ENCODE results near the gene NOVA2. TPM values are rescaled to one million over a fixed set of nuclear protein-coding genes. Genes with fewer than 3 reads are reported as not detected.

The NOVA2 gene
- polyA plus RNA-seq, 3 donors, result not detected

GRCh38 chr19:45960595-45961235 is 12.9 kb downstream of the NOVA2 start:
- H3K27me3 Mint-ChIP-seq (ENCODE audit: low read depth in 3 of 3), result peaks cover 18 to 34% (median 19%) of the 10 kb centered on the region in 3 donors

GRCh38 chr19:45959517-45960025 is 14.1 kb downstream of the NOVA2 start:
- H3K36me3 ChIP-seq (replicated peaks in 1 of 2; ENCODE audit: control insufficient read depth in 1 of 2, insufficient read depth in 2 of 2, low read length in 2 of 2), result no peaks in the 10 kb centered on the region
- H3K27ac Mint-ChIP-seq, result no peak overlapping the region
- no peaks in the 10 kb centered on the region for H3K4me1 ChIP-seq (ENCODE audit: control insufficient read depth in 1 of 2, insufficient read depth in 2 of 2, low read length in 2 of 2)
- no peaks in the 10 kb centered on the region for H3K36me3 Mint-ChIP-seq
- H3K9me3 ChIP-seq (replicated peaks in 1 of 2; ENCODE audit: control insufficient read depth in 1 of 2, insufficient read depth in 1 of 2, low read length in 2 of 2), result no peaks in the 10 kb centered on the region
- peaks cover 0 to 3% (median 0%) of the 10 kb centered on the region in 7 donors for H3K9me3 Mint-ChIP-seq
- intact Hi-C loops (cut with micrococcal nuclease), result no loop called here
- H3K79me2 ChIP-seq (ENCODE audit: insufficient read depth, low read length), result no peaks in the 10 kb centered on the region
- peaks cover 0 to 3% of the 10 kb centered on the region in 2 donors for H3K27me3 ChIP-seq (ENCODE audit: control insufficient read depth in 2 of 2, insufficient read depth in 2 of 2, low read length in 2 of 2)
- peaks cover 19 to 28% (median 20%) of the 10 kb centered on the region in 3 donors for H3K27me3 Mint-ChIP-seq (ENCODE audit: low read depth in 3 of 3)
- H3K4me3 ChIP-seq (replicated peaks in 1 of 3; ENCODE audit: low read depth in 2 of 3, low read length in 3 of 3), result no peak overlapping the region
- no peaks in the 10 kb centered on the region for H4K20me1 ChIP-seq (ENCODE audit: insufficient read depth, low read length)
- WGBS (ENCODE audit: insufficient coverage), result 73% methylated on average over 8 of the region's 8 CpGs
- no peak overlapping the region for H3K9ac ChIP-seq (ENCODE audit: insufficient read depth, low read length, poor library complexity, severe bottlenecking)
- DNase-seq, result no peak
- no peak overlapping the region for H3K27ac ChIP-seq (ENCODE audit: low read depth in 1 of 2, low read length in 2 of 2)
- no peak overlapping the region for H3K4me2 ChIP-seq (replicated peaks; ENCODE audit: extremely low read depth, low read length, poor library complexity, severe bottlenecking)
- TF ChIP-seq, protein P1, sequence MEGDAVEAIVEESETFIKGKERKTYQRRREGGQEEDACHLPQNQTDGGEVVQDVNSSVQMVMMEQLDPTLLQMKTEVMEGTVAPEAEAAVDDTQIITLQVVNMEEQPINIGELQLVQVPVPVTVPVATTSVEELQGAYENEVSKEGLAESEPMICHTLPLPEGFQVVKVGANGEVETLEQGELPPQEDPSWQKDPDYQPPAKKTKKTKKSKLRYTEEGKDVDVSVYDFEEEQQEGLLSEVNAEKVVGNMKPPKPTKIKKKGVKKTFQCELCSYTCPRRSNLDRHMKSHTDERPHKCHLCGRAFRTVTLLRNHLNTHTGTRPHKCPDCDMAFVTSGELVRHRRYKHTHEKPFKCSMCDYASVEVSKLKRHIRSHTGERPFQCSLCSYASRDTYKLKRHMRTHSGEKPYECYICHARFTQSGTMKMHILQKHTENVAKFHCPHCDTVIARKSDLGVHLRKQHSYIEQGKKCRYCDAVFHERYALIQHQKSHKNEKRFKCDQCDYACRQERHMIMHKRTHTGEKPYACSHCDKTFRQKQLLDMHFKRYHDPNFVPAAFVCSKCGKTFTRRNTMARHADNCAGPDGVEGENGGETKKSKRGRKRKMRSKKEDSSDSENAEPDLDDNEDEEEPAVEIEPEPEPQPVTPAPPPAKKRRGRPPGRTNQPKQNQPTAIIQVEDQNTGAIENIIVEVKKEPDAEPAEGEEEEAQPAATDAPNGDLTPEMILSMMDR (IDR thresholded peaks at IDR 0.05), result no peak
- peak overlapping the region in 1 of 2 donors; percentile 13 for H3K4me3 Mint-ChIP-seq
- no peaks in the 10 kb centered on the region for H3K4me1 Mint-ChIP-seq
- no peak overlapping the region for H2AFZ ChIP-seq (ENCODE audit: insufficient read depth, low read depth, low read length, poor library complexity, severe bottlenecking)

More at GRCh38 chr19:45960595-45961235, 12.9 kb downstream of the NOVA2 start:
- DNase-seq, result no peak
- Mint-ChIP-seq H3K4me1 (no peaks in the 10 kb centered on the region), H3K9me3 (peaks cover 0 to 3% (median 0%) of the 10 kb centered on the region in 7 donors), H3K4me3 (no peak overlapping the region), H3K36me3 (no peaks in the 10 kb centered on the region), H3K27ac (no peak overlapping the region)
- TF ChIP-seq, protein P1 (IDR thresholded peaks at IDR 0.05), result no peak
- Histone ChIP-seq H3K36me3 (replicated peaks in 1 of 2; ENCODE audit: control insufficient read depth in 1 of 2, insufficient read depth in 2 of 2, low read length in 2 of 2) (no peaks in the 10 kb centered on the region), H3K9me3 (replicated peaks in 1 of 2; ENCODE audit: control insufficient read depth in 1 of 2, insufficient read depth in 1 of 2, low read length in 2 of 2) (no peaks in the 10 kb centered on the region), H4K20me1 (ENCODE audit: insufficient read depth, low read length) (no peaks in the 10 kb centered on the region), H3K4me3 (replicated peaks in 1 of 3; ENCODE audit: low read depth in 2 of 3, low read length in 3 of 3) (no peak overlapping the region), H3K79me2 (ENCODE audit: insufficient read depth, low read length) (no peaks in the 10 kb centered on the region), H3K4me1 (ENCODE audit: control insufficient read depth in 1 of 2, insufficient read depth in 2 of 2, low read length in 2 of 2) (no peaks in the 10 kb centered on the region), H3K9ac (ENCODE audit: insufficient read depth, low read length, poor library complexity, severe bottlenecking) (no peak overlapping the region), H3K4me2 (replicated peaks; ENCODE audit: extremely low read depth, low read length, poor library complexity, severe bottlenecking) (no peak overlapping the region), H3K27ac (ENCODE audit: low read depth in 1 of 2, low read length in 2 of 2) (no peak overlapping the region), H2AFZ (ENCODE audit: insufficient read depth, low read depth, low read length, poor library complexity, severe bottlenecking) (no peak overlapping the region), H3K27me3 (ENCODE audit: control insufficient read depth in 2 of 2, insufficient read depth in 2 of 2, low read length in 2 of 2) (peaks cover 0 to 3% of the 10 kb centered on the region in 2 donors)
- 37% methylated on average over 4 of the region's 19 CpGs for WGBS (ENCODE audit: insufficient coverage)
- intact Hi-C loops (cut with micrococcal nuclease), result no loop called here

Measured in CD14-positive monocyte (primary cell).